Measurements from ENCODE around the gene ZBTB49. TPM values are rescaled to one million over a fixed set of nuclear protein-coding genes. Genes with fewer than 3 reads are reported as not detected.

Gene ZBTB49
- total and polyA plus RNA-seq, 2 of the 4 experiments (the other 2 are of a cell fraction), result 3.2 to 4.8 TPM

- no peak overlapping the region for H2BK20ac ChIP-seq (ENCODE audit: low read depth, low read length)
- intact Hi-C loops (cut with micrococcal nuclease), result no loop called here
- CTCF ChIA-PET, result no interaction called here
These were observed 33.3 kb upstream of the ZBTB49 start for GRCh38 chr4:4256799-4257198.

More at GRCh38 chr4:4256799-4257198, 33.3 kb upstream of the ZBTB49 start:
- H2BK120ac ChIP-seq (ENCODE audit: low read depth, low read length), result no peak overlapping the region
- no peak overlapping the region for H4K8ac ChIP-seq (ENCODE audit: low read depth in 2 of 2, low read length in 2 of 2)
- H2BK5ac ChIP-seq (ENCODE audit: low read depth, low read length, poor library complexity, severe bottlenecking), result no peak overlapping the region
- no peak overlapping the region for H3K9ac ChIP-seq (ENCODE audit: low read depth, low read length)
- no peak for ATAC-seq (ENCODE audit: low read depth)
- H3K4me1 ChIP-seq (ENCODE audit: control insufficient read depth, insufficient read depth, low read length), result peaks cover 1% of the 10 kb centered on the region; the same call in 1 of the 2 replicates
- H3K4me3 ChIP-seq (ENCODE audit: insufficient read depth, low read depth, low read length), result no peak overlapping the region
- no peak overlapping the region for H3K18ac ChIP-seq (ENCODE audit: low read depth, low read length)
- no peaks in the 10 kb centered on the region for H3K36me3 ChIP-seq (ENCODE audit: control insufficient read depth, insufficient read depth, low read length)
- no peak overlapping the region for H2AK5ac ChIP-seq (ENCODE audit: low read depth, low read length)
- WGBS, 2 experiments (ENCODE audit: extremely low coverage in 2 of 2, insufficient read length in 1 of 2), result 62% methylated on average over 8 of the region's 10 CpGs; no CpG with 5 or more reads in 1 of the 2 experiments
- POLR2A ChIA-PET (ENCODE audit: unreplicated experiment), result no interaction called here
- DNase-seq, result no peak
- no peak overlapping the region for H4K5ac ChIP-seq (ENCODE audit: low read depth, low read length)
- peaks cover 22% of the 10 kb centered on the region for H3K27me3 ChIP-seq (ENCODE audit: control insufficient read depth, insufficient read depth, low read length)
- no peak overlapping the region for H3K4ac ChIP-seq (ENCODE audit: low read depth, low read length)
- no peaks in the 10 kb centered on the region for H3K9me3 ChIP-seq (ENCODE audit: control insufficient read depth, insufficient read depth, low read length)
- no peaks in the 10 kb centered on the region for H4K20me1 ChIP-seq (ENCODE audit: insufficient read depth, low read length)
- H2BK15ac ChIP-seq (ENCODE audit: low read depth, low read length), result no peak overlapping the region
- H3K27ac ChIP-seq (ENCODE audit: insufficient read depth, low read length), result no peak overlapping the region
- dilution Hi-C loops (cut with HindIII; ENCODE audit: low sequenced_read_pairs, unreplicated experiment), result no loop called here
- no peak overlapping the region for H3K4me2 ChIP-seq (ENCODE audit: low read depth, low read length)
- peak overlapping the region; percentile 31 for H2AK9ac ChIP-seq (replicated peaks; ENCODE audit: low read depth, low read length, poor library complexity)
- H3K14ac ChIP-seq (replicated peaks; ENCODE audit: low read depth, low read length), result no peak overlapping the region
- no peak for TF ChIP-seq MAZ (IDR thresholded peaks at IDR 0.05; ENCODE audit: borderline replicate concordance, low read depth, low read length)
- no peak for TF ChIP-seq CEBPB (IDR thresholded peaks at IDR 0.05; ENCODE audit: low read depth, low read length)
- TF ChIP-seq CTCF (conservative IDR thresholded peaks at IDR 0.05; ENCODE audit: low read depth, low read length), result no peak
- TF ChIP-seq POLR2A (IDR thresholded peaks at IDR 0.05; ENCODE audit: low read depth, low read length), result no peak
- TF ChIP-seq ELK1 (IDR thresholded peaks at IDR 0.05; ENCODE audit: borderline replicate concordance, low read depth, low read length), result no peak
- no peak for TF ChIP-seq BHLHE40 (IDR thresholded peaks at IDR 0.05; ENCODE audit: low read depth, low read length)
- TF ChIP-seq USF2 (IDR thresholded peaks at IDR 0.05; ENCODE audit: low read depth, low read length), result no peak
- no peak for TF ChIP-seq CHD1 (IDR thresholded peaks at IDR 0.05; ENCODE audit: low read depth, low read length)
- no peak for TF ChIP-seq RAD21 (IDR thresholded peaks at IDR 0.05; ENCODE audit: low read length)
- TF ChIP-seq MXI1 (IDR thresholded peaks at IDR 0.05; ENCODE audit: borderline replicate concordance, low read depth, low read length), result no peak
- BruUV-seq (replicated peaks), result no TSS peak
- in situ Hi-C loops (cut with MboI; ENCODE audit: low sequenced_read_pairs), result no loop called here
- H2AFZ ChIP-seq (replicated peaks; ENCODE audit: low read length, poor library complexity), result no peak overlapping the region
- no peak overlapping the region for H3K23ac ChIP-seq (ENCODE audit: low read depth, low read length)
- H3K9me1 ChIP-seq (ENCODE audit: insufficient read depth, low read length), result no peaks in the 10 kb centered on the region
- no peak overlapping the region for H3K56ac ChIP-seq (ENCODE audit: extremely low read depth, insufficient read depth, low read length)
- H3K79me1 ChIP-seq (ENCODE audit: low read depth in 1 of 2, low read length in 2 of 2), result no peaks in the 10 kb centered on the region
- H4K91ac ChIP-seq (ENCODE audit: insufficient read depth, low read depth, low read length), result no peak overlapping the region

Data from IMR-90 (cell line).